Subcutaneous adipose tissue (tissue), 4 donors: Measurements from ENCODE around the gene OXTR. TPM values are rescaled to one million over a fixed set of nuclear protein-coding genes. Genes with fewer than 3 reads are reported as not detected.

Experiments
- CTCF ChIP-seq: fragments of 450-650 bp; IDR thresholded peaks from one replicate; pipeline ENCODE4 v1.5.1; 2016; ENCODE audit warnings: low read depth, mild to moderate bottlenecking, control low read depth, antibody characterized with exemption, moderate library complexity
- total RNA-seq, 4 donors: library from RNA; depleted of rRNA; stranded (reverse); fragments of >200 nt; gene quantifications; one replicate each; pipeline ENCODE4 v1.1.0, GENCODE V29; 2016

Gene OXTR
- total RNA-seq, 4 donors from 2014 or later, result 0.16 to 0.34 (median 0.19) TPM; not detected in 1

GRCh38 chr3:8752832-8753231 lies 16.6 kb downstream of the OXTR start:
- no peak for TF ChIP-seq CTCF

- no peak for TF ChIP-seq CTCF
Measured at GRCh38 chr3:8749316-8749715, 20.1 kb downstream of the OXTR start.

- no peak for TF ChIP-seq CTCF
Measured at GRCh38 chr3:8746780-8747345, 22.6 kb downstream of the OXTR start.

- no peak for TF ChIP-seq CTCF
Measured at GRCh38 chr3:8745619-8746370, 23.6 kb downstream of the OXTR start.

GRCh38 chr3:8743911-8744310 lies 25.5 kb downstream of the OXTR start:
- TF ChIP-seq CTCF, result no peak

GRCh38 chr3:8743021-8743601 lies 26.3 kb downstream of the OXTR start:
- TF ChIP-seq CTCF, result no peak

GRCh38 chr3:8741581-8742261 lies 27.7 kb downstream of the OXTR start:
- no peak for TF ChIP-seq CTCF
